Measurements from ENCODE around the gene KRT23. TPM values are rescaled to one million over a fixed set of nuclear protein-coding genes. Genes with fewer than 3 reads are reported as not detected.

Gene KRT23
- total RNA-seq, 1 experiment from 2014 or later: 0.07 TPM

DNA sequence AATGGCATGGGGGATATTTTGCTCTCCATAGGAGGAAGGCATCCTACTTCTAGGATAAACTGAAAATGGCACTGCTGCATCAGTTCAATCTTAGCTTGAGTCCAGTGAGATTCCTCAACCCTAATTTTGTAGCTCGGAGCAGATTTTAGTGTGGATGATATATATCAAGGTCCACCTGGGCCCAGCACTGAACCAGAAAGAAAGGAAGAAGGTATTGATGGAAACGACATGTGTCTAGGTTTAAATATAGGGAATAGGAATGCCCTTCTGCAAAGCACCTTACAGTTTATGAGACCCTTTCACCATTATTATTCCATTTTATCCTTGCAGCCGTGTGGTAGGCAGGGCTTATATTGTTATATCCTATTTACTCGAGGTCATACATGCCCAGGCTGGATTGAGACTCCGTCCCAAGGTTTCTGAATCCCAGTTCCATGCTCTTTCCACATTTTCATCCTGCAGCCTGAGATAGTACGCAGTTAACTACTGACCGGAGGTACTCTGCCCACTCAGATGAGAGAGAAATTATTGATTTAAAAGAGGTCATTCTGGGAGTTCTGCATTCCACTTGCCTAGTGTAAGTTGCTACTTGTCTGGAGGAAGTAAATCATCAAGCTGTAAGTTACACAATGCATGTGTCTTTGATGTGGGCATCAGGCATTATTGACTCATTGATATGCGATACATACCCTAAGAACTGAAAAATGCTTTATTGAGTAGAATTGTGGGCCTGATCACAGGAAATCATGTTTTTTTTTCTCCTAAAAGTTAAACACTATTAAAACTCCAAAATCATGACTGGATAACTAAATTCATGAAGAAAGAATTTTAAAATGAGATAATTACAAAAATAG lies 19.2 kb upstream of the KRT23 start:
- Histone ChIP-seq H3K9me3 (no peaks in the 10 kb centered on the region), H3K27me3 (no peaks in the 10 kb centered on the region), H3K36me3 (no peaks in the 10 kb centered on the region), H3K4me3 (no peak overlapping the region)
- peak; percentile 52 for DNase-seq

GRCh38 chr17:40953881-40954280 lies 16.4 kb upstream of the KRT23 start:
- Histone ChIP-seq H3K36me3 (no peaks in the 10 kb centered on the region), H3K9me3 (no peaks in the 10 kb centered on the region), H3K27me3 (no peaks in the 10 kb centered on the region), H3K4me3 (no peak overlapping the region)
- peak; percentile 76 for DNase-seq

GRCh38 chr17:40952661-40953060 lies 15.2 kb upstream of the KRT23 start:
- no peaks in the 10 kb centered on the region for H3K27me3 ChIP-seq
- no peaks in the 10 kb centered on the region for H3K36me3 ChIP-seq
- no peaks in the 10 kb centered on the region for H3K9me3 ChIP-seq
- H3K4me3 ChIP-seq: no peak overlapping the region
- DNase-seq: peak; percentile 71

DNA sequence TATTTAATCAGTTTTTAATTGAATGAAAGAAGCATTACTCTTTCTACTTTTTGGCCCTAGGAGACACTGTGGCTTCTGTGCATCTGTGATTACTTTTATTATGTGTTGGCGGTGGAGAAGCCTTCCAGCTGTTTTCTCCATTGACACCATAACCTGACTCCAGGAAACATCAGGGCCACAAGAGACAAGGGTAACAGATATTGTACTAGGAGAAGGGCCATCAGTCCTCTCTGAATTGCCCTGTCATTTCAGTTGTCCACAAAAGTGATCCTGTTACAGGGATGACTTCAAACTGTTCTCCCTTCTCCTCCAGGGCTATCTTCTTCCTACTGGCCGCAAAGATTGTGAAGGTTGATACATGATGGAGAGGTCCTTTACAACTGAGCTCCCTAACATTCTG lies 14.7 kb upstream of the KRT23 start:
- no peak for DNase-seq
- H3K9me3 ChIP-seq: no peaks in the 10 kb centered on the region
- no peaks in the 10 kb centered on the region for H3K36me3 ChIP-seq
- no peaks in the 10 kb centered on the region for H3K27me3 ChIP-seq
- H3K4me3 ChIP-seq: no peak overlapping the region

DNA sequence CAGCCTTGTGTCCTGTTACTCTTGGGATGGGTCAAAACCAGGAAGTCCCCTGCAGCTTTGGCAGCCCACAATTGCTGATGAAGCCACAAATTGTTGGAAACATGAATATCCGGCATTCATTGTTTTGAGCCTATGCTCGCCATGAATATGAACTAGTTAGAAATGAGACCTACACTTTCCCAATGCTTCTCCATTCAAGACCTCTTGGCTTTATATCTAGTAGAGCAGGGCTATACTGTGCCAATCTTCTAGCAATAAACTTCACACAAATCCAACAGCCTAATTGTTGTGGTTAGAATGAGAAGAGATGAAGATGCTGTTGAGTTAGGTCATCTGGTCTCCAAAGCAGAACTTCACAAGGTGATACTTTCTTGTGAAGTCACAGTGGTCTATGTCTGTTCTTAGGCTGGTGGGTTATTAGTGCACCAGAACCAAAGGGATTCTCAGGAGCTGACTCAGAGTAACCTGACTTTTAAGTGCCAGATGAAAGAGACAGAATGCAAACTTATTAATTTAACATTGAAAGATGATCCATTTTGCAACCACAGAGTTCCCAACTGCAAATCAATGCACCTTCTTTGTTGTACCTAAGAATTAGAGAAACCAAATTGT lies 13.7 kb upstream of the KRT23 start:
- H3K36me3 ChIP-seq: no peaks in the 10 kb centered on the region
- no peak for DNase-seq
- no peaks in the 10 kb centered on the region for H3K27me3 ChIP-seq
- no peak overlapping the region for H3K4me3 ChIP-seq
- H3K9me3 ChIP-seq: no peaks in the 10 kb centered on the region

DNA sequence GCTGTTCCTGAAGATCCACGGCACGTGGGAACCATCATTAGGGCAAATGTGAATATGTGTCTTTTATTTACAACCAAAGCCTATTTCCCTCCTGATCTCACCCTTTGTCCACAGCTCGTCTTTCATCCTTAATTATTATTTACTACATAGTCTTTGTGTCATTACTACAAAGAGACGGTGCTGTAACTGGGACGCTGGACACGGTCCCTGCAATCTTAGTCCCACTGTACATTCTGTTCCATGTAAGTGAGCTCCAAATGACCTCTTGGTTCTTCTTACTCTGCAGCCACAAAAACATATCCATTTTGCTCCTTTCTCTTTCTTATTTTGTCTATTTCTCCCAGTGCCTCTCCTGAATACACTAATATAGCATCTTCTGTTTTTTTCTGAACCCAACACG lies 12.7 kb upstream of the KRT23 start:
- no peak for DNase-seq
- Histone ChIP-seq H3K4me3 (no peak overlapping the region), H3K9me3 (no peaks in the 10 kb centered on the region), H3K27me3 (no peaks in the 10 kb centered on the region), H3K36me3 (no peaks in the 10 kb centered on the region)

GRCh38 chr17:40949418-40949817 lies 12.0 kb upstream of the KRT23 start:
- Histone ChIP-seq H3K4me3 (no peak overlapping the region), H3K27me3 (no peaks in the 10 kb centered on the region), H3K36me3 (no peaks in the 10 kb centered on the region), H3K9me3 (no peaks in the 10 kb centered on the region)
- DNase-seq: no peak

DNA sequence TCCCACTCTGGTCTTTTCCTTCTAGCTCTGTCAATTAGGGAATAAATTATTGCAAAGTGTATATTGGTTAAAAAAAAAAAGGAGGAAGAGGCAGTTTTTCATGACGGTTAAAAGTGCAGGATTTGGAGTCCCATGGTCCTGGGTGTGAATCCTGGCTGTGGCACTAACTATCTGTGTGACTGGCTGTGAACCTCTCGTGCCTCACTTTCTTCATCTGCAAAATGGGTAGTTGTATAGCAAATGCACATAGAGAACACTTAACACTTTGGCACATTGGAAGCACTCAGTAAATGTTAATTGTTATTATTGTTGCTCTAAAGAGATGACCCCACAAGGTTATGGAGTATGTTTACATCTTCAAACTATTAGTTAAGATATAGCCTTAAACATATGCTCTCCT lies 10.5 kb upstream of the KRT23 start:
- H3K9me3 ChIP-seq: no peaks in the 10 kb centered on the region; the same call in none of the 2 replicates
- H3K27me3 ChIP-seq: no peaks in the 10 kb centered on the region
- no peak overlapping the region for H3K4me3 ChIP-seq
- H3K36me3 ChIP-seq: no peaks in the 10 kb centered on the region
- no peak for DNase-seq

GRCh38 chr17:40945414-40945813 lies 8.0 kb upstream of the KRT23 start:
- no peak for DNase-seq
- Histone ChIP-seq H3K36me3 (no peaks in the 10 kb centered on the region), H3K9me3 (no peaks in the 10 kb centered on the region; the same call in none of the 2 replicates), H3K4me3 (no peak overlapping the region), H3K27me3 (no peaks in the 10 kb centered on the region)

DNA sequence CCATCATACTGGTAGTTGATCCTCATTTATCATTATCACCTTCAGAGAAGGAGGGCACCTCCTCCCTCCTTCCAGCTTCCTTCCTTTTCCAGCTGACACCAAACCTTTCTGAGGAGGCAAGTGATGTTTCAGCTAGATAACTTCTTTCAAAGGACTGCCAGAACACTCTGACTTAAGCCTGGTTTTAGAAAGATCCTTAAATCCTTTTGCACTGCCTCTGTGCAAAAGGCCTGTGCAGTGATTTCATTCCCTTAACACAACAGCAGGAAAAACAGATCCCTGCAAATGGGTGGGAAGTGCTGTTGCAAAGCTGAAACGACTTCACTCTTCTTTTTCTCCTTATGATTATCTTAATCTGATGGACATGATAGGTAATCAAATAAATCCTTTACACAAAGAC lies 7.1 kb upstream of the KRT23 start:
- no peaks in the 10 kb centered on the region for H3K36me3 ChIP-seq
- DNase-seq: no peak
- H3K27me3 ChIP-seq: no peaks in the 10 kb centered on the region
- no peaks in the 10 kb centered on the region; the same call in none of the 2 replicates for H3K9me3 ChIP-seq
- H3K4me3 ChIP-seq: no peak overlapping the region

DNA sequence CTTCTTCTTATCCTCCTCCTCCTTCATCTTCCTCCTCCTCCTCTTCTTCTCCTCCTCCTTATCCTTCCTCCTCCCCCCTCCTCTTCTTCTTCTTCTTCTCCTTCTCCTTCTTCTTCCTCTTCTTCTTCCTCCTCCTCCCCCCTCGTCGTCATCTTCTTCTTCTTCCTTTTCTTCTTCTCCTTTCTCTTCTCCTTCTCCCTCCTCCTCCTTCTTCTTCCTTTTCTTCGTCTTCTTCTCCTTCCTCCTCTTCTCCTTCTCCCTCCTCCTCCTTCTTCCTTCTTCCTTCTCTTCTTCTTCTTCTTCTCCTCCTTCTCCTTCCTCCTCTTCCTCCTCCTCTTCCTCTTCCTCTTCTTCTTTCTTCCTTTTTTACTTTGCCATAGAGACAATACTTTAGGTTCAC lies 5.1 kb upstream of the KRT23 start:
- Histone ChIP-seq H3K36me3 (no peaks in the 10 kb centered on the region), H3K27me3 (no peaks in the 10 kb centered on the region), H3K9me3 (no peaks in the 10 kb centered on the region; the same call in none of the 2 replicates), H3K4me3 (no peak overlapping the region)
- no peak for DNase-seq

DNA sequence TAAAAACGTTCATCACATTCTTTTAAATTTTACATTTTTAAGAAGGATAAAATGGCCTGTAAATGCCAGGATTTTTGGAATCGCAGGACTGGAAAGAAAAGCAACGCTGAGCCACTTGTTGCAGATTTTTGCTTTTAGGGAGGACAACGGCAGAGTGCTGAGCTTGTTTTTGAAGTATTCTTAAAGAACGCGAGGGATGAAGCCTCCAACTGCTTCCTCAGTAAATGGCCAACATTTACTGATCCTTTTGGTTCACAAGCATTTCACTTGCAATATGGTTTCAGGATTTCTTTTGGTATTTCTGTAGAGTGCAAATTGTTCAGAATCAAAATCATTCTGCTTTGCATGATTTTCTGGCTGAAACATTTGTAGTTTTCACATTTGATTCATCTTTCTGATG lies 2.8 kb upstream of the KRT23 start:
- Histone ChIP-seq H3K9me3 (no peaks in the 10 kb centered on the region; the same call in none of the 2 replicates), H3K36me3 (no peaks in the 10 kb centered on the region), H3K4me3 (no peak overlapping the region), H3K27me3 (no peaks in the 10 kb centered on the region)
- DNase-seq: no peak

DNA sequence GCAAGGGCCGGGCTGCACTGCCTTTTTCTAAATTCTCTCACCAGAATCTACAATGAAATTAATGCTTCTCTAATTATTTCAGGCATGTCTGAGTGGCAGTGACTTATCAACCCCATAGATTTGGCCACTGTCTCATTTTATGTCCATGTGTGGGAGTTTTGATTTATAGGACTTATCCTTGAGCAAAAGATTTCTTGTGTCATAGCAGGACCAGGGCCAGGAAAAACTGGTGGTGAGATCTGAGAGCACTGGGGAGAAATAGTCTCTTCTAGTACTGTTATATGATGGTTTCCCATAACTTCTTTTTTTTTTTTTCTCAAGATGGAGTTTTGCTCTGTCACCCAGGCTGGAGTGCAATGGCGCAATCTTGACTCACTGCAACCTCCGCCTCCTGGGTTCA lies 1.5 kb upstream of the KRT23 start:
- Histone ChIP-seq H3K36me3 (no peaks in the 10 kb centered on the region), H3K27me3 (no peaks in the 10 kb centered on the region), H3K9me3 (no peaks in the 10 kb centered on the region; the same call in none of the 2 replicates), H3K4me3 (no peak overlapping the region)
- DNase-seq: no peak

DNA sequence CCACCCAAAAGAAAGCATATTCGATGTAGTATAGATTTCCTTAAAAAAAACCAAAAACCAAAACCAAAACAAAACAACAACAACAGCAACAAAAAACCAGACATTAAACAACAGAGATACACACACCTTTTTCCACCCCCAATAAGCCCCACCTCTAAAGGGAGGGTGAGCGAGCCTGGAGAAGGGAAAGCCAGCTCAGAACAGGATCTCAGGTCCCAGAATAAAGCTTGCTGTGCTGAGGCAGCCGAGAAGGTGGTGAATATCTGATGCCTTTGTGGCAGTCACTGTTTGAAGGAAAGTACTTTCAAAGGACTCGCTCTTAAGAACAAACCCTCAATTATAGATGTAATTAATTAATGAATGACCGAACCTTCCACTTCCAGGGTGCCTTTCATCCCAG lies 470 bp downstream of the KRT23 start:
- H3K36me3 ChIP-seq: no peaks in the 10 kb centered on the region
- H3K4me3 ChIP-seq: no peak overlapping the region
- no peak for DNase-seq
- H3K27me3 ChIP-seq: no peaks in the 10 kb centered on the region
- no peaks in the 10 kb centered on the region for H3K9me3 ChIP-seq

DNA sequence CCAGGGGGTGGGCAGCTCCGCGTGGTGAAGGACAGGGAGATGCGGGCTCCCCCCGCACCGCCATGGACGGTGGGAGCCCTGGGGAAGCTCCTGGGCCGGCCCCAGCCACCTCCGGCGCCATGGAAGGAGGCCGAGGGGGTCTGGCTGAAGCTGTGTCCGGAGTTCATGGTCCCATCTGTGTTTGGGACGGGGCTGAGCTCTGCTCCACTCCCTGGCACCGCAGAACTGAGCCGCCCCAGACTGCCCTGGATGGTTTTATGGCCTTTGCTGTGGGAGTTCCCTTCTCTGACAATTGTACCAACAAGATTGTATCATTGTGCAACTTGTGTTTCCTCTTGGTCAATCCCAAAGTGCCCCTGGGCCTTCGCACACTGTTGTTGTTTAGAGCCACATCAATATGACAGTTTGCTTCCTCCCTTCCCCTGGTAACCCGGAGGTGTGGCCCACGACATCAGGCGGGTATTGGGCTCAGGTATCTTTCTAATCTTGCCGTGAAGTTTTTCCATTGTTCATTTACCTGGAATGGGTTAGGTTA lies 942 bp downstream of the KRT23 start:
- Histone ChIP-seq H3K36me3 (no peaks in the 10 kb centered on the region), H3K4me3 (no peak overlapping the region)

GRCh38 chr17:40935624-40936023 lies 1.8 kb downstream of the KRT23 start:
- DNase-seq: no peak
- Histone ChIP-seq H3K27me3 (no peaks in the 10 kb centered on the region), H3K9me3 (no peaks in the 10 kb centered on the region), H3K4me3 (no peak overlapping the region), H3K36me3 (no peaks in the 10 kb centered on the region)

More for the DNA sequence above, 942 bp downstream of the KRT23 start:
- Histone ChIP-seq H3K27me3 (no peaks in the 10 kb centered on the region), H3K9me3 (no peaks in the 10 kb centered on the region)
- DNase-seq: no peak

DNA sequence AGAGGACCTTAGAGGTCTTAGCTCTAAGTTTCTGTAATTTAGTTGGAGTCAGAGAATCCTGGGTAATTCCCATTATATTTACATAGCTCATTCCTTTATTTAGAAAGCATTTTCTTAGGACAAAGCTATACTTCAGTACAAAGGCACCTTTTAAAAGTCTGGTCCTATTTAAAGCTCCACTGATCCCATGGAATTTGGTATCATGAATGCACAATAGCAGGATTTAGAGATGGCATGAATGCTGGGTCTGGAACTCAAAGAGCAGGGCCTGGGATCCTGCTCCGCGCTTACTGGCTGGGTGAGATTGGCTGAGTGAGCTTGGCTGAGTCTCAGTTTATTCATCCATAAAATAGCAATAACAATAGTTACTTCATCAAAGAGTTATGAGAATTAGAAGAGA lies 4.8 kb downstream of the KRT23 start:
- no peaks in the 10 kb centered on the region for H3K9me3 ChIP-seq
- DNase-seq: no peak
- H3K4me3 ChIP-seq: no peak overlapping the region

DNA sequence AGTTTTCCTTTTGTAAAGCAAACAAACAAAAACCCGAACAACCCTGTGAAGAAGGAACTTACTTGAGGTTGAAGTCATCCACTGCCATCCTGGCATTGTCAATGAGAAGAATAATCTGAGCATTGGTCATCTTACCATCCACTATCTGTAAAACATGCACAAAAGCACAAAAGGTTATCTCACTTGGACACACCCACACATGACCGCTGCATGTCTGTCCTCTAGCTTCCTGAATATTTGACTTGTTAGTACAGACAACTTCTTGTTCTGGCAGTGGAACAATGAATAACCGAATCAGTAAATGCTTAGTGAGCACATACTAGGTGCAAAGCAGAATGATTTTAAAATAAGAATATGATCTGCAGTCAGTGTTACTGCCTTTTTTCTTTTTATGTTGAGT lies 6.1 kb downstream of the KRT23 start:
- no peaks in the 10 kb centered on the region for H3K36me3 ChIP-seq
- H3K27me3 ChIP-seq: no peaks in the 10 kb centered on the region
- DNase-seq: no peak
- H3K9me3 ChIP-seq: no peaks in the 10 kb centered on the region
- no peak overlapping the region for H3K4me3 ChIP-seq

More for the DNA sequence above, 4.8 kb downstream of the KRT23 start:
- H3K36me3 ChIP-seq: no peaks in the 10 kb centered on the region
- H3K27me3 ChIP-seq: no peaks in the 10 kb centered on the region

Measured in MG63 (cell line).